RWPE2 (cell line): ENCODE results near the gene ERCC4.

Experiments used
- ATAC-seq: fragments of 200-7000 bp; cut with Tn5 transposase; 3 replicates; pipeline ENCODE4 v1.9.1; 2021; ENCODE audit warnings: low read depth
- DNase-seq: peaks from one replicate; pipeline ENCODE4 v3.0.0-alpha.2; 2020; ENCODE audit warnings: low spot score
- H3K27ac ChIP-seq: fragments of 450-650 bp; 2 replicates; pipeline ENCODE4 v1.5.1; 2017; ENCODE audit warnings: mild to moderate bottlenecking; ENCODE audit not compliant: poor library complexity, severe bottlenecking
- H3K27me3 ChIP-seq: fragments of 250-450 bp; sonication (Bioruptor Pico); 2 replicates; pipeline ENCODE4 v1.5.1; 2021; ENCODE audit warnings: mild to moderate bottlenecking, moderate library complexity; ENCODE audit not compliant: insufficient read depth, poor library complexity, severe bottlenecking
- H3K36me3 ChIP-seq: fragments of 250-450 bp; sonication (Bioruptor Pico); 2 replicates; pipeline ENCODE4 v1.5.1; 2020; ENCODE audit warnings: low read depth, mild to moderate bottlenecking, moderate library complexity
- H3K4me1 ChIP-seq: fragments of 250-450 bp; sonication (Bioruptor Pico); 2 replicates; pipeline ENCODE4 v1.5.1; 2021; ENCODE audit warnings: mild to moderate bottlenecking, moderate library complexity; ENCODE audit not compliant: insufficient read depth, poor library complexity, severe bottlenecking
- H3K4me3 ChIP-seq: fragments of 250-450 bp; sonication (Bioruptor Pico); 2 replicates; pipeline ENCODE4 v1.5.1; 2021; ENCODE audit warnings: mild to moderate bottlenecking, moderate library complexity; ENCODE audit not compliant: severe bottlenecking
- H3K9me3 ChIP-seq: fragments of 250-450 bp; sonication (Bioruptor Pico); 2 replicates; pipeline ENCODE4 v1.5.1; 2021; ENCODE audit warnings: mild to moderate bottlenecking, moderate library complexity; ENCODE audit not compliant: severe bottlenecking
- TF ChIP-seq, protein P1 (sequence below): fragments of 450-650 bp; IDR thresholded peaks from one replicate; pipeline ENCODE4 v1.5.1; 2017; ENCODE audit warnings: mild to moderate bottlenecking, moderate library complexity; ENCODE audit not compliant: poor library complexity, severe bottlenecking

Gene ERCC4

DNA sequence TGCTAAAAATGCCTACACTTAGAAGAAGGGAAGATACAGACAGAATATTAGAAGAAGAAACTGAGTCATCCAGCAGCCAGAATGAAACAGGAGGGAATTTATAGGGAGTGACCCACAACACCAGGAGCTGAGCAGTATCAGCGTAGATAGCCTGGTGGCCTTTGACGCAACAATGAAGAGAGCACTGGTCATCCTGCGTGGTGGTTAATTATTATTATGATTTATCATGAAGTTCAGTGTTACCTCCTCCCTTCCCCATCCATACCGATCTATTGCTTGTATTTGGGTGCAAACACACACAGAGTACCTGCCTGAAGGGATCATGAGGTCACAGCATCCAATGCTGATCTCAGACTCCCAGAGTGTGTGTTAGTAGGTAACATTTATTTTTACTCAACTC lies 38.5 kb downstream of the ERCC4 start:
- H3K27ac ChIP-seq, result peak overlapping the region; percentile 90
- TF ChIP-seq, protein P1, sequence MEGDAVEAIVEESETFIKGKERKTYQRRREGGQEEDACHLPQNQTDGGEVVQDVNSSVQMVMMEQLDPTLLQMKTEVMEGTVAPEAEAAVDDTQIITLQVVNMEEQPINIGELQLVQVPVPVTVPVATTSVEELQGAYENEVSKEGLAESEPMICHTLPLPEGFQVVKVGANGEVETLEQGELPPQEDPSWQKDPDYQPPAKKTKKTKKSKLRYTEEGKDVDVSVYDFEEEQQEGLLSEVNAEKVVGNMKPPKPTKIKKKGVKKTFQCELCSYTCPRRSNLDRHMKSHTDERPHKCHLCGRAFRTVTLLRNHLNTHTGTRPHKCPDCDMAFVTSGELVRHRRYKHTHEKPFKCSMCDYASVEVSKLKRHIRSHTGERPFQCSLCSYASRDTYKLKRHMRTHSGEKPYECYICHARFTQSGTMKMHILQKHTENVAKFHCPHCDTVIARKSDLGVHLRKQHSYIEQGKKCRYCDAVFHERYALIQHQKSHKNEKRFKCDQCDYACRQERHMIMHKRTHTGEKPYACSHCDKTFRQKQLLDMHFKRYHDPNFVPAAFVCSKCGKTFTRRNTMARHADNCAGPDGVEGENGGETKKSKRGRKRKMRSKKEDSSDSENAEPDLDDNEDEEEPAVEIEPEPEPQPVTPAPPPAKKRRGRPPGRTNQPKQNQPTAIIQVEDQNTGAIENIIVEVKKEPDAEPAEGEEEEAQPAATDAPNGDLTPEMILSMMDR, result no peak
- no peak for DNase-seq
- no peaks in the 10 kb centered on the region for H3K9me3 ChIP-seq
- no peaks in the 10 kb centered on the region for H3K27me3 ChIP-seq
- H3K4me1 ChIP-seq, result peaks cover 21% of the 10 kb centered on the region
- ATAC-seq, result no peak
- no peak overlapping the region for H3K4me3 ChIP-seq
- no peaks in the 10 kb centered on the region for H3K36me3 ChIP-seq

DNA sequence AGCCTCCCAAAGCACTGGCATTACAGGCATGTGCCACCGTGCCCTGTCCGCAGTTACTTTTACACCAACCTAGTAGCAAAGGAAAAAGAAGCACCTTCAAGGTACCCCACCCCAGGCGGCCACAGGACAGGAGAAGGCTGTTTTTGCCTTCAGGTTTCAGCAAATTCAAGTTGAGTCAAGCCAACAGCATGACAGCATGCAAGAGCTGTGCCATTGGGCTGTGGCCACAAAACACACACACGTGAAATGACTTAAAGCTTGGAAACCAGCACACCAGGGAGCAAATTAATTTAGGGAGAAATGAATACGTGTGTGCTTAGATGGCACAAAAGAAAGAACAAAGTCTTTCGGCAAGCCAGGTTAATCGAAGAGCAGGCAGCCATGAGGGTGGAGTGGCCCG lies 39.7 kb downstream of the ERCC4 start:
- DNase-seq (no peak), ATAC-seq (no peak)
- no peaks in the 10 kb centered on the region for H3K9me3 ChIP-seq
- no peaks in the 10 kb centered on the region for H3K36me3 ChIP-seq
- no peak overlapping the region for H3K4me3 ChIP-seq
- no peaks in the 10 kb centered on the region for H3K27me3 ChIP-seq
- H3K27ac ChIP-seq, result no peak overlapping the region
- peaks cover 21% of the 10 kb centered on the region for H3K4me1 ChIP-seq
- TF ChIP-seq, protein P1, result no peak

DNA sequence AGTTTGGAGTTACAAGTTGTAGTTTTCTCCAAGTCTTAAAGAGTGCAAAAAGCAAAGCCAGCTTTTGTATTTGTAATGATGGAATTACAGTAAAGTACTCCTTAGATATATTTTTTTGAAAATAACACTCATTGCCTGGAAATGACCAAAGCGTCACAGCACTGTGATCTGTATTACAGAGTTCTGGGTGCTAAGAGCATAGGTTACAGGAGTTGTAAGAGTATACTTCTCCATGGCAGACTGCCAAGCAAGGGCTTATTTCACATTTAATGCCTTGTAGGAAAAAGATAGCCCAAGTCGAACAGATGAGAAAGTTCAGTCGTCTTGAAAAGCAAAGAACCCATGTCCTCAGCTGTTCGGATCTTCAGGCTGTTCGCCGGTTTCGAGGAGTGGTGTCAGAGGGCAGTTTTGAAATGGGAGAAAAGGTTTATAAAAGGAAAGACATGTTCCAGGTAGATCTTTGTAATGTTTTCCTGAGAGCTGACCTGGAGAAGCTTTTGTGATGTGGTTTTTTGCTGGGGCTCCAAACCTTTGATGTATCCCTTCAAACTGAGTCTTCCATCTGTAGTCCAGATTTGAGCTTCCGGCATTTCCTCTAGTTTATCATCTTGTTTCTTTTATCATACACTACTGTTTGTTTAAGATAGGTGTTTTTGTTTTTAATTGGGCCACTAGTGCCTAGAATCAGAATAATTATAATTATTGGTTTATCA lies 41.3 kb downstream of the ERCC4 start:
- no peaks in the 10 kb centered on the region for H3K9me3 ChIP-seq
- H3K36me3 ChIP-seq, result no peaks in the 10 kb centered on the region
- ATAC-seq (no peak), DNase-seq (no peak)
- TF ChIP-seq, protein P1, result no peak
- no peak overlapping the region for H3K4me3 ChIP-seq
- no peak overlapping the region for H3K27ac ChIP-seq
- H3K27me3 ChIP-seq, result no peaks in the 10 kb centered on the region
- peaks cover 21% of the 10 kb centered on the region for H3K4me1 ChIP-seq

DNA sequence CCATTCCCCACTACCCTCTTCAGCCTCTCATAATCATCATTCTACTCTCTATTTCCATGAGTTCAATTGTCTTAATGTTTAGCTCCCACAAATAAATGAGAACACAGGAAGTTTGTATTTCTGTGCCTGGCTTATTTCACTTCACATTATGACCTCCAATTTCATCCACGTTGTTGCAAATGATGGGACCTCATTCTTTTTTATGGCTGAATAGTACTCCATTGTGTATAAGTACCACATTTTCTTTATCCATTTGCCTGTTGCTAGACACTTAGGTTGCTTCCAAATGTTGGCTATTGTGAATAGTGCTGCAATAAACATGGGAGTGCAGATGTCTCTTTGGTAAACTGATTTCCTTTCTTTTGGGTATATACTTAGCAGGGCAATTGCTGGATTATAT lies 42.3 kb downstream of the ERCC4 start:
- Histone ChIP-seq H3K27me3 (no peaks in the 10 kb centered on the region), H3K4me3 (no peak overlapping the region), H3K27ac (no peak overlapping the region), H3K4me1 (peaks cover 11% of the 10 kb centered on the region), H3K9me3 (no peaks in the 10 kb centered on the region), H3K36me3 (no peaks in the 10 kb centered on the region)
- DNase-seq (no peak), ATAC-seq (no peak)
- TF ChIP-seq, protein P1, result no peak

DNA sequence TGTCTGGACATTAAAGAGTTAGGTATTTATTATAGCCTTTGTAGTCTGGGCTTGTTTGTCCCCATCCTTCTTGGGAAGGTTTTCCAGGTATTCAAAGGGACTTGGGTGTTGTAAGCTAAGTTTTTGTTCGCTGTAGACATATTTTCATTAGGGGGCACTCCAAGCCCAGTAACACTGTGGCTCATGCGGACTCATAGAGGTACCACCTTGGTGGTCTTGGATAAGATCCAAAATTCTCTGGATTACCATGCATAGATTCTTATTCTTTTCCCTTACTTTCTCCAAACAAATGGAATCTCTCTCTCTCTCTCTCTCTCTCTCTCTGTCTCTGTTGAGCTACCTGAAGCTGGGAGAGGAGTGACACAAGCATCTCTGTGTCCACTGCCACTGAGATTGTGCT lies 48.9 kb downstream of the ERCC4 start:
- no peaks in the 10 kb centered on the region for H3K4me1 ChIP-seq
- no peak for DNase-seq
- no peak overlapping the region for H3K27ac ChIP-seq
- TF ChIP-seq, protein P1, result no peak
- no peaks in the 10 kb centered on the region for H3K9me3 ChIP-seq
- no peaks in the 10 kb centered on the region for H3K36me3 ChIP-seq
- ATAC-seq, result no peak
- H3K27me3 ChIP-seq, result no peaks in the 10 kb centered on the region
- no peak overlapping the region for H3K4me3 ChIP-seq
